ENCODE data around the gene FADS2. TPM values are rescaled to one million over a fixed set of nuclear protein-coding genes. Genes with fewer than 3 reads are reported as not detected.

FADS2 gene
- total RNA-seq, 4 donors from 2014 or later: 1.5 to 6.4 (median 4.0) TPM

DNA sequence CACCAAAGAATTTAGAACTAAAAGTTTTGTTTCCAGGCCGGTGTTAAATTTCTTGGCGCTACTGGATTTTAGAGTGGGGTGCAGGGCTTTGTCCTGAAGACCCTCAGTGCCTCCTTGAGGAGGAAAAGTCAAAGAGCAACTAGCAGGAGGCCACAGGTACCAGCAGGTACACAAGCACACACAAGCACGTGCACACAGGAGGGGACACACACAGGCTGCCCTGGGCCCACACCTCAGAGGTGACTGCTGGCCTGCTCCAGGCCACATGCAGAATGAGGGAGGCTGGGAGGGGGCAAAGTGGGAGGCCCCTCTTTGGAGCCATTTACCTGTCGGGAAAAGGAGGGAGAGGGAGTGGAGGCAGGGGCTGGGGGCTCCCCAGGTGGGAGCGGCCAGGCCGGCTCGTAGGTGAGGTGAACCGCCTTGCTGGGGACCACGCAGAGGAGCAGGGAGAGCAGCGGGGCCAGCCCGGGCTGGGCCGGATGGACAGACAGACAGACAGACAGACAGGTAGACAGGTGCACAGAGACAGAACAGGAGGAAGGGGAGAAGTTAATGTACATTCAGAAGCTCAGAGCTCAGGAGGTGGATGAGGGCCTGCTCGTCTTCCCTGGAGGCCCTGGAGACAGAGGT, 77.1 kb downstream of the FADS2 start:
- H3K36me3 ChIP-seq: no peaks in the 10 kb centered on the region
- intact Hi-C loops (cut with DNase I; ENCODE audit: low total_unique reads): no loop called here

DNA sequence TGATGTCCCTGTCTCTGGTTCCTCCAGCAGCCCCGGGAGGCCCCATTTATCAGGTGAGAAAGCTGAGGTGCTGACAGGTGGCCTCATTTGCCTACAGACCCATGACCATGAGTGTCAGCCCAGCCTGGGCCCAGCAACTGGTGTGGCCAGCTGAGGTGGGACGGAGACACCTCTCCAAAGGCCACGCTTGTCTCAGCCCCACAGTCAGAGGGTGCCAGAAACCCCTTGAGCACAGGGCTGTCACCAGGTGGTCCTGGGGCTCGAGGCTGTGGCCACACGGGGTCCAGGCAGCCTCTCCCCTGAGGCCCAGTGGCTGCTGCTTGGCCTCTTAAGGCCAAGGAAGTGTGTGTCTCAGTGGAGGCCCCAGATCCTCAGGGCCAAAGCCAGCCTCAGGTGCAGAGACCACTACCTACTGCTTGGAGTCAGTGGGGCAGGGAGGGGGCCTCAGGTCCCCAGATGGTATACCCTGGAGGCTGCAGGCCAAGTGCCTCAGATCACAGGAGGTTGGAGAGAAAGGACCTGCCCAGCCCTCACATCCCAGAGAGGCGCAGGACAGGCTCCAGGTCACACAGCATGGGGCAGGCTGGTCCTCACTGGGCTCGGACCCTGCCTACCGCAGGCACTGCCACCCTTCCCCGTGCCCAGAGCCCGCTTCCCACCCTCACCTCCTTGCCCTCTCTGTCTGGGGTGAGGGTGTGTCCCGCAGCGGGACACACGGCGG, 77.9 kb downstream of the FADS2 start:
- Histone ChIP-seq H3K9me3 (no peaks in the 10 kb centered on the region), H3K36me3 (no peaks in the 10 kb centered on the region), H3K27ac (no peak overlapping the region), H3K4me3 (no peak overlapping the region), H3K4me1 (no peaks in the 10 kb centered on the region), H3K27me3 (no peaks in the 10 kb centered on the region)
- DNase-seq (no peak), ATAC-seq (no peak)
- in situ Hi-C loops (cut with MboI; ENCODE audit: low sequenced_read_pairs in 4 of 4) (no loop called here), intact Hi-C loops (cut with DNase I; ENCODE audit: low total_unique reads) (no loop called here)
- TF ChIP-seq, protein P1, sequence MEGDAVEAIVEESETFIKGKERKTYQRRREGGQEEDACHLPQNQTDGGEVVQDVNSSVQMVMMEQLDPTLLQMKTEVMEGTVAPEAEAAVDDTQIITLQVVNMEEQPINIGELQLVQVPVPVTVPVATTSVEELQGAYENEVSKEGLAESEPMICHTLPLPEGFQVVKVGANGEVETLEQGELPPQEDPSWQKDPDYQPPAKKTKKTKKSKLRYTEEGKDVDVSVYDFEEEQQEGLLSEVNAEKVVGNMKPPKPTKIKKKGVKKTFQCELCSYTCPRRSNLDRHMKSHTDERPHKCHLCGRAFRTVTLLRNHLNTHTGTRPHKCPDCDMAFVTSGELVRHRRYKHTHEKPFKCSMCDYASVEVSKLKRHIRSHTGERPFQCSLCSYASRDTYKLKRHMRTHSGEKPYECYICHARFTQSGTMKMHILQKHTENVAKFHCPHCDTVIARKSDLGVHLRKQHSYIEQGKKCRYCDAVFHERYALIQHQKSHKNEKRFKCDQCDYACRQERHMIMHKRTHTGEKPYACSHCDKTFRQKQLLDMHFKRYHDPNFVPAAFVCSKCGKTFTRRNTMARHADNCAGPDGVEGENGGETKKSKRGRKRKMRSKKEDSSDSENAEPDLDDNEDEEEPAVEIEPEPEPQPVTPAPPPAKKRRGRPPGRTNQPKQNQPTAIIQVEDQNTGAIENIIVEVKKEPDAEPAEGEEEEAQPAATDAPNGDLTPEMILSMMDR (IDR thresholded peaks at IDR 0.05 in 4 of 5, conservative IDR thresholded peaks at IDR 0.05 in 1 of 5): no peak
- TF ChIP-seq POLR2A (IDR thresholded peaks at IDR 0.05): no peak

More for the DNA sequence above, 77.1 kb downstream of the FADS2 start:
- H3K27me3 ChIP-seq: no peaks in the 10 kb centered on the region
- H3K27ac ChIP-seq: no peak overlapping the region
- TF ChIP-seq, protein P1 (IDR thresholded peaks at IDR 0.05 in 4 of 5, conservative IDR thresholded peaks at IDR 0.05 in 1 of 5): no peak
- no peak for TF ChIP-seq POLR2A (IDR thresholded peaks at IDR 0.05)
- in situ Hi-C loops (cut with MboI; ENCODE audit: low sequenced_read_pairs in 4 of 4): no loop called here
- ATAC-seq: no peak
- H3K4me1 ChIP-seq: no peaks in the 10 kb centered on the region
- H3K9me3 ChIP-seq: no peaks in the 10 kb centered on the region
- DNase-seq: no peak
- H3K4me3 ChIP-seq: no peak overlapping the region

DNA sequence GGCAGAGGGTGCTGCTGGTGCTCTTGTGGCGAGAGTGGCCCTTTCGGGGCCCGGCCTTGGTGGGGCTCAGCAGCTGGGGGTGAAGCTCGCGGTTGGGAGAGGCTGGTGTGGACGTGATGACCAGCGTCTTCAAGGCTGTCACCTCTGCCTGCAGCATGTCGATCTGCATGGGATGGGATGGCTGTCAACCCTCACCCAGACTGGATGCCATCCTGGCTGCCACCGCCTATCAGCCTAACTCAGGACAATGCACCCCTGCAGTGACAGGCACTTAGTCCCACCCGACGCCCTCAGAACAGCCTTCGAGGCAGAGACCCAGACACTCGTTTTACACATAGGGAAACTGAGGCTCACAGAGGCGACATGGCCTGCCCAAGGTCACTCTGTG, 78.4 kb downstream of the FADS2 start:
- intact Hi-C loops (cut with DNase I; ENCODE audit: low total_unique reads) (no loop called here), in situ Hi-C loops (cut with MboI; ENCODE audit: low sequenced_read_pairs in 4 of 4) (no loop called here)
- Histone ChIP-seq H3K27ac (no peak overlapping the region), H3K27me3 (no peaks in the 10 kb centered on the region), H3K36me3 (no peaks in the 10 kb centered on the region), H3K9me3 (no peaks in the 10 kb centered on the region), H3K4me1 (no peaks in the 10 kb centered on the region), H3K4me3 (no peak overlapping the region)
- DNase-seq (no peak), ATAC-seq (no peak)
- TF ChIP-seq, protein P1 (IDR thresholded peaks at IDR 0.05 in 4 of 5, conservative IDR thresholded peaks at IDR 0.05 in 1 of 5): no peak
- no peak for TF ChIP-seq POLR2A (IDR thresholded peaks at IDR 0.05)

GRCh38 chr11:61907282-61907681, 79.2 kb downstream of the FADS2 start:
- no peak overlapping the region for H3K27ac ChIP-seq
- intact Hi-C loops (cut with DNase I; ENCODE audit: low total_unique reads): no loop called here
- H3K4me1 ChIP-seq: no peaks in the 10 kb centered on the region
- no peaks in the 10 kb centered on the region for H3K36me3 ChIP-seq
- DNase-seq (no peak), ATAC-seq (no peak)
- no peak overlapping the region for H3K4me3 ChIP-seq
- TF ChIP-seq, protein P1 (IDR thresholded peaks at IDR 0.05 in 4 of 5, conservative IDR thresholded peaks at IDR 0.05 in 1 of 5): no peak
- TF ChIP-seq POLR2A (IDR thresholded peaks at IDR 0.05): no peak
- no peaks in the 10 kb centered on the region for H3K9me3 ChIP-seq
- in situ Hi-C loops (cut with MboI; ENCODE audit: low sequenced_read_pairs in 4 of 4): no loop called here
- H3K27me3 ChIP-seq: no peaks in the 10 kb centered on the region

Measured in gastrocnemius medialis (tissue), 4 donors.